Measurements from ENCODE around the gene STOML1. TPM values are rescaled to one million over a fixed set of nuclear protein-coding genes. Genes with fewer than 3 reads are reported as not detected.

The STOML1 gene
- total RNA-seq, 1 donor from 2014 or later: 16.3 TPM

DNA sequence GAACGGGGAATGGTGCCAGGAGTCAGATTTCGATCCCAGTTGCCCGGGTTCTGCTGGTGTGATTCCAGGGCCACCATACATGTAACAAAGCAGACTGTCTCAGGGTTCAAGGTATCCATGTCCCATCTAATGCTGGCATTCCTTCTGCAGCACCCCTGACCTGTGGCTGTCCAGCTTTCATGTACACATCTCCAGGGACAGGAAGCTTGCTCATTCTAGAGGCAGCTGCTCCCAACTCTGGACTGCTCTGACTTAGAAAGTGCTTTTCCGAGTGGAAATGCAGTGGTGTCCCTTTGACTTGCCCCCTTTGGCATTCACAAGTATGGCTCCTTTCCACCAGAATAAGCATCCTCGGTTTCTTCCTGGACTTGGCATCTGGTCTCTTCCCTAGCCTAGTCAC is 33.3 kb upstream of the STOML1 start:
- Histone ChIP-seq H3K36me3 (peaks cover 90% of the 10 kb centered on the region), H3K27ac (no peak overlapping the region), H3K9me3 (no peaks in the 10 kb centered on the region), H3K4me1 (peaks cover 28% of the 10 kb centered on the region), H3K4me3 (no peak overlapping the region), H3K27me3 (ENCODE audit: low read depth) (no peaks in the 10 kb centered on the region)
- TF ChIP-seq, protein P1, sequence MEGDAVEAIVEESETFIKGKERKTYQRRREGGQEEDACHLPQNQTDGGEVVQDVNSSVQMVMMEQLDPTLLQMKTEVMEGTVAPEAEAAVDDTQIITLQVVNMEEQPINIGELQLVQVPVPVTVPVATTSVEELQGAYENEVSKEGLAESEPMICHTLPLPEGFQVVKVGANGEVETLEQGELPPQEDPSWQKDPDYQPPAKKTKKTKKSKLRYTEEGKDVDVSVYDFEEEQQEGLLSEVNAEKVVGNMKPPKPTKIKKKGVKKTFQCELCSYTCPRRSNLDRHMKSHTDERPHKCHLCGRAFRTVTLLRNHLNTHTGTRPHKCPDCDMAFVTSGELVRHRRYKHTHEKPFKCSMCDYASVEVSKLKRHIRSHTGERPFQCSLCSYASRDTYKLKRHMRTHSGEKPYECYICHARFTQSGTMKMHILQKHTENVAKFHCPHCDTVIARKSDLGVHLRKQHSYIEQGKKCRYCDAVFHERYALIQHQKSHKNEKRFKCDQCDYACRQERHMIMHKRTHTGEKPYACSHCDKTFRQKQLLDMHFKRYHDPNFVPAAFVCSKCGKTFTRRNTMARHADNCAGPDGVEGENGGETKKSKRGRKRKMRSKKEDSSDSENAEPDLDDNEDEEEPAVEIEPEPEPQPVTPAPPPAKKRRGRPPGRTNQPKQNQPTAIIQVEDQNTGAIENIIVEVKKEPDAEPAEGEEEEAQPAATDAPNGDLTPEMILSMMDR (IDR thresholded peaks at IDR 0.05): no peak
- peak in 1 of 2 donors; percentile 11 for ATAC-seq
- intact Hi-C loops (cut with DNase I): no loop called here
- no peak for DNase-seq

DNA sequence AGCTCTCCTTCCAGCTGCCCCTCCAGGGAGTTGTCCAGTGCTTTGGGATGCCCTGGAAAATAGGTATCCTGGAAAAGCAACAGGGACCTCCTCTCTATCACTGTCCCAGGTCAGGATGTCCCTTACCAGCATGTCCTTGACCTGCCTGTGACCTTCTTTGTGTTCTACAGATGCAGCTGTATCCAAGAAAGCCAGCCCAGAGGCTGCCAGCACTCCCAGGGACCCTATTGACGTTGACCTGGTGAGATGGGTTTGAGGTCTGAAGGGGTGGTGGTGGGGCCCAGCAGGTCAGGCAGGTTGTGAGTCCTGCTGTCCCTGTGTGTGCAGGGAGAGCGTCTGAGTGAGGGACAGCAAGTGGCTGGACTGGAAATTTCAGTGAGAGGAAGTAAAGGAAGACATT is 32.6 kb upstream of the STOML1 start:
- ATAC-seq (no peak), DNase-seq (no peak)
- TF ChIP-seq, protein P1 (IDR thresholded peaks at IDR 0.05): no peak
- peaks cover 28% of the 10 kb centered on the region for H3K4me1 ChIP-seq
- intact Hi-C loops (cut with DNase I): no loop called here
- peaks cover 84% of the 10 kb centered on the region for H3K36me3 ChIP-seq
- no peaks in the 10 kb centered on the region for H3K27me3 ChIP-seq (ENCODE audit: low read depth)
- no peak overlapping the region for H3K27ac ChIP-seq
- no peak overlapping the region for H3K4me3 ChIP-seq
- no peaks in the 10 kb centered on the region for H3K9me3 ChIP-seq

DNA sequence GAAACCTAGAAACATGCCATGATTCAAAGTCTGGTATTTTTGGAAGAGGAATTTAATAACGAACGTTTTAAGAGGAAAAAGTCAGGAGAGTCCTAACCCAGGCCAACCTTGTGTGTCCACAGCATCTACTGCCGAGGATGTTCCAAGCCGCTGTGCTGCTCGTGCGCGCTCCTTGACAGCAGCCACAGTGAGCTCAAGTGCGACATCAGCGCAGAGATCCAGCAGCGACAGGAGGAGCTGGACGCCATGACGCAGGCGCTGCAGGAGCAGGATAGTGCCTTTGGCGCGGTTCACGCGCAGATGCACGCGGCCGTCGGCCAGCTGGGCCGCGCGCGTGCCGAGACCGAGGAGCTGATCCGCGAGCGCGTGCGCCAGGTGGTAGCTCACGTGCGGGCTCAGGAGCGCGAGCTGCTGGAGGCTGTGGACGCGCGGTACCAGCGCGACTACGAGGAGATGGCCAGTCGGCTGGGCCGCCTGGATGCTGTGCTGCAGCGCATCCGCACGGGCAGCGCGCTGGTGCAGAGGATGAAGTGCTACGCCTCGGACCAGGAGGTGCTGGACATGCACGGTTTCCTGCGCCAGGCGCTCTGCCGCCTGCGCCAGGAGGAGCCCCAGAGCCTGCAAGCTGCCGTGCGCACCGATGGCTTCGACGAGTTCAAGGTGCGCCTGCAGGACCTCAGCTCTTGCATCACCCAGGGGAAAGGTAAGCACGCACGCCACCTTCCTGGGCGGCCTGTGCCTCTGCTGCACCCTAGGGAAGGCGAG is 30.8 kb upstream of the STOML1 start:
- H3K27me3 ChIP-seq (ENCODE audit: low read depth): no peaks in the 10 kb centered on the region
- ATAC-seq: no peak
- peaks cover 68% of the 10 kb centered on the region for H3K36me3 ChIP-seq
- H3K4me1 ChIP-seq: peaks cover 25% of the 10 kb centered on the region
- no peaks in the 10 kb centered on the region for H3K9me3 ChIP-seq
- no peak for DNase-seq
- intact Hi-C loops (cut with DNase I): no loop called here
- TF ChIP-seq, protein P1 (IDR thresholded peaks at IDR 0.05): no peak
- no peak overlapping the region for H3K4me3 ChIP-seq
- no peak overlapping the region for H3K27ac ChIP-seq

DNA sequence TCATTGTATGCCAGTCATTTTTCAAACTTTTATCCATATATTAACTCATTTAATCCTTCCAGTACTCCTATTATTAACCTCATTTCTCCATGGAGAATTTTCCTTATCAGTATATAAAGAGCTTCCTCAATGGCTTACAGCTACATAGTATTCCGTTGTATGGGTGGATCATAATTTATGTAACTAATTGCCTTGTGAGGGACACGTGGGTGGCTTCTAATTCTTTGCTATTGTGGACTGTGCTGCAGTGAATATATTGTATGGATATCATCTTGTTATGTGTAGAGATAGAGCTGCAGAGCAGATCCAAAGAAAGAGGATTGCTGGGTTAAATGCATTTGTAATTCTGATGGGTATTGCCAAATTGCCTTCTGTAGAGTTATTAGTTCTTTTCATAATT is 27.6 kb upstream of the STOML1 start:
- no peak overlapping the region for H3K4me3 ChIP-seq
- no peak overlapping the region for H3K27ac ChIP-seq
- DNase-seq (no peak), ATAC-seq (no peak)
- H3K4me1 ChIP-seq: peaks cover 14% of the 10 kb centered on the region
- intact Hi-C loops (cut with DNase I): no loop called here
- H3K36me3 ChIP-seq: peaks cover 47% of the 10 kb centered on the region
- TF ChIP-seq, protein P1 (IDR thresholded peaks at IDR 0.05): no peak
- no peaks in the 10 kb centered on the region for H3K27me3 ChIP-seq (ENCODE audit: low read depth)
- no peaks in the 10 kb centered on the region for H3K9me3 ChIP-seq

DNA sequence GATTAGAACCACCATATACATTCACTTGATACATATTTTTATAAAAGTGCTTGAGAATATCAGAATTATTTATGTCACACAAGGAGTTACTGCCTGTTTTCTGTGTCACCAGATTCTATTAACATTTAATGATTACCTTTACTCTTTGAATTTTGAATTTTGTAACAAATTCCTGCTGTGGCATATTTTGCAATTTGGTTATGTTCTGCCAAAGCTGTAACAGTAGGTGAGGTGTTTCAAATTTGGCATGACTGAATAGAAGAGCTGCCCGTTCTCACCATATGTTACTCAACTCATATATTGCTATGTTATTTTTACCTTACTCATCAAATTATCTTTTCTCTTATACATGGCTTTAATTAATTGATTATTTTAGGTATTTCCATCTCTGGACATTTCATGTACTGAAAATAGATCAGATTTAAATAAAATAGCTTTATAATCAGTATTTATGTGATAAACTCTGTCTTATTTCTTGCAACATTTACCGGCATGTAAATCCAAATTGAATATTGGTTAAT is 21.3 kb upstream of the STOML1 start:
- intact Hi-C loops (cut with DNase I): no loop called here
- TF ChIP-seq, protein P1 (IDR thresholded peaks at IDR 0.05): no peak
- no peak for ATAC-seq
- Histone ChIP-seq H3K27ac (no peak overlapping the region), H3K4me1 (peaks cover 57% of the 10 kb centered on the region), H3K4me3 (no peak overlapping the region), H3K27me3 (ENCODE audit: low read depth) (no peaks in the 10 kb centered on the region), H3K36me3 (peaks cover 19% of the 10 kb centered on the region), H3K9me3 (no peaks in the 10 kb centered on the region)
- no peak for DNase-seq

All from lower lobe of right lung (tissue), 2 donors.